AG04450 (cell line): Measurements from ENCODE around the gene TTBK1. TPM values are rescaled to one million over a fixed set of nuclear protein-coding genes. Genes with fewer than 3 reads are reported as not detected.

Experiments used
- CTCF ChIA-PET: fragments of 300-600, 350-600 bp; formaldehyde crosslinking; extraction: SDS; loops from one replicate; lab custom pipeline; 2022; ENCODE audit warnings: antibody characterized with exemption, inconsistent platforms; lab: Charles Lee
- POLR2A ChIA-PET: fragments of 350-600 bp; formaldehyde crosslinking; extraction: SDS; loops from one replicate; lab custom pipeline; 2021; ENCODE audit warnings: antibody characterized with exemption, inconsistent platforms; lab: Yijun Ruan, JAX
- DNase-seq: peaks from one replicate; pipeline ENCODE4 v3.0.0-alpha.2; 2011; ENCODE audit warnings: low read depth, low spot score
- H3K27ac ChIP-seq: one replicate; pipeline ENCODE4 v1.5.1; 2012; ENCODE audit warnings: low read depth, low read length, control low read depth
- H3K27me3 ChIP-seq: one replicate; pipeline ENCODE4 v1.6.0; 2012; ENCODE audit warnings: low read length; ENCODE audit not compliant: control insufficient read depth, insufficient read depth
- H3K4me3 ChIP-seq: 2 replicates; pipeline ENCODE4 v1.5.1; 2011; ENCODE audit warnings: mild to moderate bottlenecking, low read depth, low read length, control low read depth
- H3K9me3 ChIP-seq: 2 replicates; pipeline ENCODE4 v1.5.1; 2012; ENCODE audit warnings: low read length; ENCODE audit not compliant: control insufficient read depth, insufficient read depth
- polyA plus RNA-seq: library from polyadenylated mRNA; depleted of rRNA; stranded (reverse); fragments of >200 nt; gene quantifications from 2 replicates; pipeline ENCODE4 v1.2.3, GENCODE V29; 2011
- TF ChIP-seq, protein P1 (sequence below): IDR thresholded peaks from 2 replicates; pipeline ENCODE4 v1.5.1; 2011; ENCODE audit warnings: low read depth, low read length, control low read depth, inconsistent platforms

TTBK1 gene
- polyA plus RNA-seq, 1 experiment: not detected

GRCh38 chr6:43283905-43284304 is 40.6 kb downstream of the TTBK1 start:
- ChIA-PET POLR2A (no interaction called here), CTCF (no interaction called here)
- H3K27ac ChIP-seq: no peak overlapping the region
- TF ChIP-seq, protein P1, sequence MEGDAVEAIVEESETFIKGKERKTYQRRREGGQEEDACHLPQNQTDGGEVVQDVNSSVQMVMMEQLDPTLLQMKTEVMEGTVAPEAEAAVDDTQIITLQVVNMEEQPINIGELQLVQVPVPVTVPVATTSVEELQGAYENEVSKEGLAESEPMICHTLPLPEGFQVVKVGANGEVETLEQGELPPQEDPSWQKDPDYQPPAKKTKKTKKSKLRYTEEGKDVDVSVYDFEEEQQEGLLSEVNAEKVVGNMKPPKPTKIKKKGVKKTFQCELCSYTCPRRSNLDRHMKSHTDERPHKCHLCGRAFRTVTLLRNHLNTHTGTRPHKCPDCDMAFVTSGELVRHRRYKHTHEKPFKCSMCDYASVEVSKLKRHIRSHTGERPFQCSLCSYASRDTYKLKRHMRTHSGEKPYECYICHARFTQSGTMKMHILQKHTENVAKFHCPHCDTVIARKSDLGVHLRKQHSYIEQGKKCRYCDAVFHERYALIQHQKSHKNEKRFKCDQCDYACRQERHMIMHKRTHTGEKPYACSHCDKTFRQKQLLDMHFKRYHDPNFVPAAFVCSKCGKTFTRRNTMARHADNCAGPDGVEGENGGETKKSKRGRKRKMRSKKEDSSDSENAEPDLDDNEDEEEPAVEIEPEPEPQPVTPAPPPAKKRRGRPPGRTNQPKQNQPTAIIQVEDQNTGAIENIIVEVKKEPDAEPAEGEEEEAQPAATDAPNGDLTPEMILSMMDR: no peak
- H3K27me3 ChIP-seq: peaks cover 21% of the 10 kb centered on the region
- H3K9me3 ChIP-seq: no peaks in the 10 kb centered on the region
- H3K4me3 ChIP-seq: no peak overlapping the region
- no peak for DNase-seq

GRCh38 chr6:43284991-43285781 is 41.9 kb downstream of the TTBK1 start:
- Histone ChIP-seq H3K9me3 (no peaks in the 10 kb centered on the region), H3K4me3 (no peak overlapping the region), H3K27me3 (peaks cover 21% of the 10 kb centered on the region), H3K27ac (no peak overlapping the region)
- CTCF ChIA-PET: no interaction called here
- TF ChIP-seq, protein P1: no peak
- POLR2A ChIA-PET: no interaction called here
- DNase-seq: no peak

GRCh38 chr6:43285832-43286231 is 42.6 kb downstream of the TTBK1 start:
- ChIA-PET CTCF (no interaction called here), POLR2A (no interaction called here)
- Histone ChIP-seq H3K27ac (no peak overlapping the region), H3K4me3 (no peak overlapping the region), H3K27me3 (peaks cover 21% of the 10 kb centered on the region), H3K9me3 (no peaks in the 10 kb centered on the region)
- DNase-seq: no peak
- TF ChIP-seq, protein P1: no peak

- Histone ChIP-seq H3K4me3 (no peak overlapping the region), H3K27me3 (peaks cover 21% of the 10 kb centered on the region), H3K27ac (no peak overlapping the region), H3K9me3 (no peaks in the 10 kb centered on the region)
- TF ChIP-seq, protein P1: no peak
- no peak for DNase-seq
- ChIA-PET CTCF (no interaction called here), POLR2A (no interaction called here)
These were observed 43.2 kb downstream of the TTBK1 start for GRCh38 chr6:43286456-43286979.

GRCh38 chr6:43286980-43287716 is 43.9 kb downstream of the TTBK1 start:
- DNase-seq: no peak
- H3K27ac ChIP-seq: no peak overlapping the region
- ChIA-PET CTCF (no interaction called here), POLR2A (no interaction called here)
- TF ChIP-seq, protein P1: peak; percentile 16; the same call in 1 of the 2 replicates
- peaks cover 16% of the 10 kb centered on the region for H3K27me3 ChIP-seq
- H3K9me3 ChIP-seq: no peaks in the 10 kb centered on the region
- no peak overlapping the region for H3K4me3 ChIP-seq
